Pancreas (tissue), 10 donors: ENCODE measurements around the gene IQCK. TPM values are rescaled to one million over a fixed set of nuclear protein-coding genes. Genes with fewer than 3 reads are reported as not detected.

Experiments
- ATAC-seq, 4 donors: fragments of 200-7000 bp; cut with Tn5 transposase; one replicate each; pipeline versions ENCODE4 v1.8.0 to v1.9.1; 2020; ENCODE audit warnings: mild to moderate bottlenecking in 4 of 4, moderate library complexity in 4 of 4
- DNase-seq, 6 donors: peaks; one replicate each; pipeline ENCODE4 v3.0.0-alpha.2; 2020
- FAIRE-seq: peaks from 2 replicates; lab custom pipeline; 2012; peaks lifted over from hg19 to GRCh38; lab: Jason Lieb, UNC
- H3K27ac ChIP-seq, 4 donors: fragments of 200-600 bp; sonication (generic); 1 replicate in 3 of 4; 2 replicates in 1 of 4; pipeline versions ENCODE4 v1.5.0 to v1.8.0; 2020
- H3K27me3 ChIP-seq, 4 donors: fragments of 200-600 bp; one replicate each; pipeline ENCODE4 v1.8.0; 2021
- H3K36me3 ChIP-seq, 3 donors: fragments of 200-600 bp; sonication (generic) in 1 of 3; one replicate each; pipeline versions ENCODE4 v1.5.0 to v1.8.0; 2020 to 2021
- H3K4me1 ChIP-seq, 3 donors: fragments of 200-600 bp; one replicate each; pipeline ENCODE4 v1.8.0; 2021
- H3K4me3 ChIP-seq, 4 donors: fragments of 200-600 bp; sonication (generic) in 2 of 4; one replicate each; pipeline versions ENCODE4 v1.5.0 to v1.8.0; 2020 to 2021
- H3K9me3 ChIP-seq, 4 donors: fragments of 200-600 bp; one replicate each; pipeline ENCODE4 v1.8.0; 2021
- WGBS, 2 donors: extraction: QIAGEN DNeasy Blood & Tissue Kit; methylation state at CpG; one replicate each; pipeline ENCODE4 v1.1.7; 2013; 5-methylcytosine and 5-hydroxymethylcytosine counted together
- intact Hi-C, 3 donors: fragments of 100-400 bp; cut with DNase I; formaldehyde crosslinking; loops; one replicate each; pipeline versions ENCODE4 v1.11.1 to v1.14.2; 2022
- polyA plus RNA-seq, 2 donors: library from polyadenylated mRNA; stranded (reverse); fragments of 200-250 nt; gene quantifications; one replicate each; pipeline ENCODE4 v1.2.3, GENCODE V29; 2013
- total RNA-seq, 6 donors: library from RNA; stranded (reverse); fragmentation: NEBNext Ultra II Directional in 4 of 6; extraction: Animal tissue kit (Norgen Biotek cat#: 25700) in 4 of 6; gene quantifications; one replicate each; pipeline versions ENCODE4 v1.2.1 to v1.2.4, GENCODE V29; 2021 to 2023
- TF ChIP-seq, protein P1 (sequence below), 4 donors: fragments of 200-600 bp; sonication (generic) in 3 of 4; IDR thresholded peaks; one replicate each; pipeline versions ENCODE4 v1.5.0 to v1.8.0; 2021; ENCODE audit warnings: antibody characterized with exemption in 4 of 4
- donor health status: healthy with polysubstance abuse.
- donor health status: DM: no; HTN: no; CAD: no; lungs with moderate emphysema.
- donor health status: DM: no; HTN: no; CAD: no.
- donor health status: control.
- donor health status: control.
- donor health status: Bipolar disorder and iron deficiency.
- donor health status: DM: yes; HTN: yes; CAD: no.
- donor health status: DM: no; HTN: no; CAD: no.
- donor health status: DM: no; HTN: no; CAD: no.
- donor health status: DM: yes; HTN: yes; CAD: no.

Gene IQCK
- total and polyA plus RNA-seq, 8 donors, result 6.7 to 15.5 (median 10.9) TPM

GRCh38 chr16:19885451-19886072, 167.5 kb downstream of the IQCK start:
- FAIRE-seq (no peak), ATAC-seq (peak; percentile 22 to 41 (median 34)), DNase-seq (peak; percentile 40 to 83 (median 53))
- Histone ChIP-seq H3K27me3 (no peaks in the 10 kb centered on the region), H3K4me3 (peak overlapping the region; percentile 2 to 82 (median 40)), H3K9me3 (no peaks in the 10 kb centered on the region), H3K36me3 (no peaks in the 10 kb centered on the region), H3K4me1 (peaks cover 0 to 10% (median 6%) of the 10 kb centered on the region in 3 donors), H3K27ac (peak overlapping the region in 1 of 4 donors; percentile 9)
- WGBS, 2 donors, result 32 to 36% methylated on average over 40 to 41 of the region's 41 CpGs
- TF ChIP-seq, protein P1, sequence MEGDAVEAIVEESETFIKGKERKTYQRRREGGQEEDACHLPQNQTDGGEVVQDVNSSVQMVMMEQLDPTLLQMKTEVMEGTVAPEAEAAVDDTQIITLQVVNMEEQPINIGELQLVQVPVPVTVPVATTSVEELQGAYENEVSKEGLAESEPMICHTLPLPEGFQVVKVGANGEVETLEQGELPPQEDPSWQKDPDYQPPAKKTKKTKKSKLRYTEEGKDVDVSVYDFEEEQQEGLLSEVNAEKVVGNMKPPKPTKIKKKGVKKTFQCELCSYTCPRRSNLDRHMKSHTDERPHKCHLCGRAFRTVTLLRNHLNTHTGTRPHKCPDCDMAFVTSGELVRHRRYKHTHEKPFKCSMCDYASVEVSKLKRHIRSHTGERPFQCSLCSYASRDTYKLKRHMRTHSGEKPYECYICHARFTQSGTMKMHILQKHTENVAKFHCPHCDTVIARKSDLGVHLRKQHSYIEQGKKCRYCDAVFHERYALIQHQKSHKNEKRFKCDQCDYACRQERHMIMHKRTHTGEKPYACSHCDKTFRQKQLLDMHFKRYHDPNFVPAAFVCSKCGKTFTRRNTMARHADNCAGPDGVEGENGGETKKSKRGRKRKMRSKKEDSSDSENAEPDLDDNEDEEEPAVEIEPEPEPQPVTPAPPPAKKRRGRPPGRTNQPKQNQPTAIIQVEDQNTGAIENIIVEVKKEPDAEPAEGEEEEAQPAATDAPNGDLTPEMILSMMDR (IDR thresholded peaks at IDR 0.05), result no peak
- intact Hi-C loops, result loop anchor here (5.0 to 10.0 kb wide), 4 partner anchors 171 to 291 kb away; partner anchors contain the start of genes IQCK (in 2 of the 3) and KNOP1 (in 2 of the 3)

DNA sequence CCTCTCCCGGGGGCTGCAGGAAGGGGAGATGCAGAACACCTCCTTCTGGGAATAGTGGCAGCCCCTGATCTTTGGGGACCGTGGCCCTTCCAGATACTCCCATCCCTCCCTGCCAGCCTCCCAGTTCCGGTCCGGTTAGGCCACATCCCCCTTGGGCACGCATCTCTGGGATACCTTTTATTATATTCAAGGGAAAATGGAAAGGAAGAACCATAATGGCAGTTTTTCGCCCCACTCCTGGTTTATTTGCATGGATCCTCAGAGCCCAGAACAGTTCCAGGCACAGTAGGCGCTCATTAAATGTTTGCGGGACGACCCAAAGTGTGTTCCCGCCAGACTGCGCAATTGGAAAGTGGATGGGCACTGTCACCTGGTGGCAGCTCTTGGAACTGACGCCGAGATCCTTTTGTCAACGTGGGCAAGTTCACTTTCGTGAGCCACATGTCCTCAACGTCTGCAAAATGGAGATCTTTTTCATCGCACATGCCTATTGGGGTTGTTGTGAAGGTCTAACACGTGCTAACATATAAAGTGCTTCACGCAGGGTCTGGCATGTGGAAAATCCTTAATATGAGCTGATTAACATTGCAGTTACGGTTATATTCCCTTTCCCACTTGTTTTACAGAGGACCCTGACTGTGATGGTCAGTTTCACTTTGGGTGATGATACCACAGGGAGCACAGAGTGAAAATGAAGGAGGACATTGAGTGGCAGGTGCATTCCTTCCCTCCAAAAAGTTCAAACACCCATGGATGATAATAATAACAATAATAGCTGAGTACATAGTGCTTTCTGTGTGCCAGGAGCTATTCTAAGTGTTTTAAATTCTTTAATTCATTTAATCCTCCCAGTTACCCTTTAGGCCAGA, 168.2 kb downstream of the IQCK start:
- no peak overlapping the region for H3K27ac ChIP-seq
- FAIRE-seq, result no peak

DNA sequence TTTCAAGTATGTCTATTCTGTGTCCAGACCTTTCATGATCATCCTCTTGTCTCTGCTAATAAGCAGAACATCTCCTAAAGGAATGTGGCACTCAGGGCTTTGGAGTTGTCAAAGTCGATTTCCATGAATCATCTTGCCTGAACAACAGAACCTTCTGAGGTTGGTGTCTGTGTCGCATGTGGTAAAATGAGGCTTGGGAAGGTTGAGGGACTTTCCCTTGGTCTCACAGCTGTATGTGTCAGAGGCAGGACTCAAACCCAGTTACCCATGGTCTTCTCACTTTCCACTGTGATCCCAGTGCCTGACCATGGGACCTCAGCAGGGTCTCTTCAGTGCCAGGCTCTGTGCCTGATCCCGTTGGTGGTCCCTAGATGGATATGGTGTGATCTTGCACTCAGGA, 170.8 kb downstream of the IQCK start:
- ATAC-seq (no peak), FAIRE-seq (no peak), DNase-seq (no peak)
- Histone ChIP-seq H3K36me3 (no peaks in the 10 kb centered on the region), H3K4me3 (no peak overlapping the region), H3K27me3 (no peaks in the 10 kb centered on the region), H3K4me1 (peaks cover 0 to 10% (median 6%) of the 10 kb centered on the region in 3 donors), H3K27ac (no peak overlapping the region), H3K9me3 (no peaks in the 10 kb centered on the region)
- TF ChIP-seq, protein P1 (IDR thresholded peaks at IDR 0.05), result no peak
- intact Hi-C loops, result loop anchor here (5.0 to 10.0 kb wide), 4 partner anchors 174 to 294 kb away; partner anchors contain the start of genes IQCK (in 2 of the 3) and KNOP1 (in 2 of the 3)
- 55 to 58% methylated on average over 3 of the region's 3 CpGs for WGBS, 2 donors

More for the DNA sequence above, 168.2 kb downstream of the IQCK start:
- ATAC-seq (peak; percentile 65 to 76 (median 73)), DNase-seq (peak; percentile 60 to 89 (median 80))
- Histone ChIP-seq H3K36me3 (no peaks in the 10 kb centered on the region), H3K27me3 (no peaks in the 10 kb centered on the region), H3K4me3 (peak overlapping the region in 2 of 4 donors; percentile 74 to 82), H3K9me3 (no peaks in the 10 kb centered on the region), H3K4me1 (peaks cover 0 to 10% (median 6%) of the 10 kb centered on the region in 3 donors)
- 6 to 7% methylated on average over 20 of the region's 20 CpGs for WGBS, 2 donors
- TF ChIP-seq, protein P1 (IDR thresholded peaks at IDR 0.05), result peak; percentile 95 to 99 (median 99)
- intact Hi-C loops, result loop anchor here (5.0 to 10.0 kb wide), 4 partner anchors 172 to 292 kb away; partner anchors contain the start of genes IQCK (in 2 of the 3) and KNOP1 (in 2 of the 3)

GRCh38 chr16:19890901-19891300, 172.8 kb downstream of the IQCK start:
- Histone ChIP-seq H3K36me3 (no peaks in the 10 kb centered on the region), H3K4me3 (no peak overlapping the region), H3K27ac (no peak overlapping the region), H3K4me1 (peaks cover 0 to 3% (median under 1%) of the 10 kb centered on the region in 3 donors), H3K9me3 (no peaks in the 10 kb centered on the region), H3K27me3 (no peaks in the 10 kb centered on the region)
- 93 to 94% methylated on average over 3 of the region's 3 CpGs for WGBS, 2 donors
- DNase-seq (no peak), ATAC-seq (no peak), FAIRE-seq (no peak)
- intact Hi-C loops, result no loop called here
- TF ChIP-seq, protein P1 (IDR thresholded peaks at IDR 0.05), result no peak
